ENCODE measurements around the gene CH25H.

- no peak for TF ChIP-seq CTCF (IDR thresholded peaks at IDR 0.05)
- no peak for TF ChIP-seq POLR2AphosphoS5 (IDR thresholded peaks at IDR 0.05; ENCODE audit: low read depth, low read length)
- TF ChIP-seq REST (IDR thresholded peaks at IDR 0.05; ENCODE audit: insufficient read depth in 1 of 2, low read depth in 2 of 2, low read length in 1 of 2): no peak
- no peak for TF ChIP-seq TCF7L2 (IDR thresholded peaks at IDR 0.05; ENCODE audit: low read depth, low read length)
- TF ChIP-seq SIN3A (IDR thresholded peaks at IDR 0.05; ENCODE audit: borderline replicate concordance, insufficient read depth, low read depth, low read length): no peak
Observed at GRCh38 chr10:89256340-89256739, 49.2 kb upstream of the CH25H start.

Data from Panc1 (cell line).